Activated naive CD4-positive, alpha-beta T cell treated with anti-CD3 and anti-CD28 coated beads for 36 hours (primary cell): ENCODE measurements around the gene PGF. TPM values are rescaled to one million over a fixed set of nuclear protein-coding genes. Genes with fewer than 3 reads are reported as not detected.

Experiments
- CTCF ChIA-PET: fragments of 350-600 bp; sonication (Branson Sonifier 250); formaldehyde crosslinking; loops from one replicate; lab custom pipeline; 2021; ENCODE audit warnings: antibody characterized with exemption; lab: Charles Lee
- DNase-seq: peaks from one replicate; pipeline ENCODE4 v3.0.0-alpha.2; 2020
- H3K27ac Mint-ChIP-seq: one replicate; pipeline ENCODE4 v1.8.0; 2021; ENCODE audit warnings: mild to moderate bottlenecking, mixed read lengths
- H3K27me3 Mint-ChIP-seq: one replicate; pipeline ENCODE4 v1.8.0; 2021; ENCODE audit warnings: low read depth, mixed read lengths
- H3K36me3 Mint-ChIP-seq: one replicate; pipeline ENCODE4 v1.8.0; 2021; ENCODE audit warnings: low read depth, mixed read lengths
- H3K4me1 Mint-ChIP-seq: one replicate; pipeline ENCODE4 v1.8.0; 2021; ENCODE audit warnings: low read depth, mixed read lengths
- H3K4me3 Mint-ChIP-seq: one replicate; pipeline ENCODE4 v1.8.0; 2021; ENCODE audit warnings: mild to moderate bottlenecking, moderate library complexity, mixed read lengths
- H3K9me3 Mint-ChIP-seq: one replicate; pipeline ENCODE4 v1.8.0; 2021; ENCODE audit warnings: mixed read lengths
- intact Hi-C: fragments of 100-400 bp; cut with micrococcal nuclease; formaldehyde crosslinking; loops from one replicate; pipeline ENCODE4 v1.15.1; 2023
- total RNA-seq, 2 experiments: library from RNA; stranded (reverse); gene quantifications; one replicate each; pipeline ENCODE4 v1.2.3, GENCODE V29; 2021

Gene PGF
- total RNA-seq, 2 experiments from 2014 or later = 0.10 TPM; not detected in 1

- Mint-ChIP-seq H3K9me3 (no peaks in the 10 kb centered on the region), H3K4me3 (no peak overlapping the region), H3K27ac (no peak overlapping the region), H3K4me1 (no peaks in the 10 kb centered on the region), H3K27me3 (no peaks in the 10 kb centered on the region), H3K36me3 (peaks cover 55% of the 10 kb centered on the region)
- no peak for DNase-seq
- intact Hi-C loops = no loop called here
- CTCF ChIA-PET = interaction anchor here (1.0 to 17.5 kb wide), 4 partner anchors 8 to 190 kb away, joined by 3 to 379 read pairs (median 39); no protein-coding TSS in a partner anchor
These were observed 56.7 kb downstream of the PGF start for GRCh38 chr14:74898694-74899093.

GRCh38 chr14:74898083-74898482, 57.3 kb downstream of the PGF start:
- DNase-seq = no peak
- CTCF ChIA-PET = interaction anchor here (0.6 to 17.5 kb wide), 5 partner anchors 8 to 569 kb away, joined by 3 to 379 read pairs (median 5); no protein-coding TSS in a partner anchor
- Mint-ChIP-seq H3K4me3 (no peak overlapping the region), H3K4me1 (no peaks in the 10 kb centered on the region), H3K36me3 (peaks cover 58% of the 10 kb centered on the region), H3K27me3 (no peaks in the 10 kb centered on the region), H3K27ac (no peak overlapping the region), H3K9me3 (no peaks in the 10 kb centered on the region)
- intact Hi-C loops = no loop called here

GRCh38 chr14:74897642-74898041, 57.8 kb downstream of the PGF start:
- Mint-ChIP-seq H3K9me3 (no peaks in the 10 kb centered on the region), H3K27me3 (no peaks in the 10 kb centered on the region), H3K4me1 (no peaks in the 10 kb centered on the region), H3K27ac (peak overlapping the region; percentile 15), H3K36me3 (peaks cover 58% of the 10 kb centered on the region), H3K4me3 (no peak overlapping the region)
- DNase-seq = no peak
- intact Hi-C loops = no loop called here
- CTCF ChIA-PET = interaction anchor here (0.6 to 17.5 kb wide), 4 partner anchors 9 to 569 kb away, joined by 3 to 379 read pairs (median 40); no protein-coding TSS in a partner anchor

- Mint-ChIP-seq H3K4me1 (no peaks in the 10 kb centered on the region), H3K27ac (no peak overlapping the region)
- CTCF ChIA-PET = interaction anchor here (0.7 to 17.5 kb wide), 5 partner anchors 10 to 229 kb away, joined by 3 to 379 read pairs (median 3); no protein-coding TSS in a partner anchor
These were observed 59.0 kb downstream of the PGF start for GRCh38 chr14:74896400-74896799.

GRCh38 chr14:74893614-74894091, 61.7 kb downstream of the PGF start:
- H3K27ac Mint-ChIP-seq = peak overlapping the region; percentile 16
- intact Hi-C loops = no loop called here
- CTCF ChIA-PET = interaction anchor here (0.6 to 6.9 kb wide), 7 partner anchors 13 to 411 kb away, joined by 3 to 75 read pairs (median 9); no protein-coding TSS in a partner anchor
- H3K4me1 Mint-ChIP-seq = no peaks in the 10 kb centered on the region
- H3K27me3 Mint-ChIP-seq = no peaks in the 10 kb centered on the region
- no peak overlapping the region for H3K4me3 Mint-ChIP-seq
- DNase-seq = no peak
- no peaks in the 10 kb centered on the region for H3K9me3 Mint-ChIP-seq
- H3K36me3 Mint-ChIP-seq = peaks cover 51% of the 10 kb centered on the region

More at GRCh38 chr14:74896400-74896799, 59.0 kb downstream of the PGF start:
- no peak for DNase-seq
- Mint-ChIP-seq H3K27me3 (no peaks in the 10 kb centered on the region), H3K9me3 (no peaks in the 10 kb centered on the region), H3K4me3 (no peak overlapping the region), H3K36me3 (peaks cover 54% of the 10 kb centered on the region)
- intact Hi-C loops = no loop called here

- Mint-ChIP-seq H3K27ac (no peak overlapping the region), H3K4me3 (no peak overlapping the region), H3K9me3 (no peaks in the 10 kb centered on the region), H3K4me1 (peaks cover 2% of the 10 kb centered on the region), H3K36me3 (peaks cover 51% of the 10 kb centered on the region), H3K27me3 (no peaks in the 10 kb centered on the region)
- DNase-seq = no peak
- intact Hi-C loops = no loop called here
- CTCF ChIA-PET = interaction anchor here (1.4 to 6.9 kb wide), 6 partner anchors 13 to 284 kb away, joined by 4 to 75 read pairs (median 10); no protein-coding TSS in a partner anchor
These were observed 62.7 kb downstream of the PGF start for GRCh38 chr14:74892745-74893144.

GRCh38 chr14:74891870-74892269, 63.5 kb downstream of the PGF start:
- DNase-seq = no peak
- H3K9me3 Mint-ChIP-seq = no peaks in the 10 kb centered on the region
- H3K4me3 Mint-ChIP-seq = no peak overlapping the region
- intact Hi-C loops = no loop called here
- H3K27ac Mint-ChIP-seq = no peak overlapping the region
- H3K4me1 Mint-ChIP-seq = peaks cover 5% of the 10 kb centered on the region
- H3K36me3 Mint-ChIP-seq = peaks cover 50% of the 10 kb centered on the region
- CTCF ChIA-PET = interaction anchor here (0.6 to 6.9 kb wide), 3 partner anchors 14 to 52 kb away, joined by 4 to 75 read pairs (median 33); no protein-coding TSS in a partner anchor
- H3K27me3 Mint-ChIP-seq = no peaks in the 10 kb centered on the region

Other genes with a start within 250 kb of the PGF start
- 10 to 100 TPM; 29.1 to 29.5 TPM for gene AREL1, start 242.5 kb downstream of the PGF start, total RNA-seq
- gene FCF1, start 242.5 kb downstream of the PGF start, total RNA-seq = 10 to 100 TPM; 83.8 to 87.5 TPM
- gene YLPM1, start 192.3 kb downstream of the PGF start, total RNA-seq = 10 to 100 TPM; 46.5 to 47.0 TPM
- under 1 TPM; 0.07 to 0.41 TPM for gene PROX2, start 79.5 kb downstream of the PGF start, total RNA-seq
- gene DLST, start 73.7 kb downstream of the PGF start, total RNA-seq = 100 to 1,000 TPM; 126 to 132 TPM
- 1 to 10 TPM; 4.5 to 6.8 TPM for gene RPS6KL1, start 32.3 kb downstream of the PGF start, total RNA-seq
- 10 to 100 TPM; 64.8 to 65.4 TPM for gene EIF2B2, start 47.3 kb upstream of the PGF start, total RNA-seq
- gene MLH3, start 95.9 kb upstream of the PGF start, total RNA-seq = 10 to 100 TPM; 17.3 to 18.5 TPM
- 10 to 100 TPM; 46.3 to 50.5 TPM for gene ACYP1, start 108.4 kb upstream of the PGF start, total RNA-seq
- gene ZC2HC1C, start 114.0 kb upstream of the PGF start, total RNA-seq = under 1 TPM; 0.64 to 0.86 TPM
- gene NEK9, start 171.5 kb upstream of the PGF start, total RNA-seq = 10 to 100 TPM; 53.5 to 55.6 TPM
- 100 to 1,000 TPM; 151 to 156 TPM for gene TMED10, start 221.0 kb upstream of the PGF start, total RNA-seq